HL-60 (cell line): ENCODE results near the gene ST7L.

Experiments
- CTCF ChIP-seq: IDR thresholded peaks from one replicate; pipeline ENCODE4 v1.5.1; 2011; ENCODE audit warnings: low read length, control low read depth, inconsistent platforms; ENCODE audit not compliant: insufficient read depth
- REST ChIP-seq: IDR thresholded peaks from 2 replicates; pipeline ENCODE4 v1.6.1; 2012; ENCODE audit warnings: low read depth; ENCODE audit not compliant: insufficient replicate concordance

GRCh38 chr1:112626193-112626592, 7.3 kb upstream of the ST7L start:
- TF ChIP-seq CTCF (no peak), REST (no peak)
